GM23338 (cell line): ENCODE data around the gene AFF3.

ENCODE experiments used
- CTCF ChIP-seq, 2 experiments: fragments of 200-600 bp in 1 of 2; sonication (generic) in 1 of 2; conservative IDR thresholded peaks; 2 replicates each; pipeline versions ENCODE4 v1.5.1 to v1.6.1; 2016 to 2017; ENCODE audit warnings: antibody characterized with exemption in 2 of 2, low read depth in 2 of 2, mild to moderate bottlenecking in 2 of 2, moderate library complexity in 1 of 2
- JUNB ChIP-seq: IDR thresholded peaks from one replicate; pipeline ENCODE4 v1.6.1; 2016; ENCODE audit warnings: antibody characterized with exemption; ENCODE audit not compliant: unreplicated experiment
- POLR2AphosphoS5 ChIP-seq: IDR thresholded peaks from 2 replicates; pipeline ENCODE4 v1.6.1; 2016; ENCODE audit warnings: antibody characterized with exemption, low read depth
- REST ChIP-seq: IDR thresholded peaks from one replicate; pipeline ENCODE4 v1.6.1; 2018; ENCODE audit warnings: antibody characterized with exemption; ENCODE audit not compliant: unreplicated experiment
- ZNF331 ChIP-seq: fragments of 250-450 bp; sonication (Bioruptor Pico); IDR thresholded peaks from 2 replicates; pipeline ENCODE4 v1.5.0; 2020; ENCODE audit warnings: low read depth, mild to moderate bottlenecking, moderate library complexity

- TF ChIP-seq CTCF (conservative IDR thresholded peaks at IDR 0.05; ENCODE audit: low read depth in 2 of 2) (no peak), POLR2AphosphoS5 (no peak), ZNF331 (CRISPR knock-in tag) (no peak), JUNB (no peak), REST (no peak)
Observed at GRCh38 chr2:99862566-99862965, 279.8 kb downstream of the AFF3 start.
